ENCODE data around the gene SEC24D.

Gene SEC24D

GRCh38 chr4:118835571-118836300, at the start of gene SEC24D:
Gene SEC24D, minus strand, starts transcription at chr4:118836126. Its CDS starts 2,430 bp downstream, at chr4:118833696.
- POLR2A ChIA-PET = interaction anchor here (0.9 to 1.4 kb wide), 2 partner anchors 10 to 15 kb away, joined by 3 read pairs; no protein-coding TSS in a partner anchor
- CTCF ChIA-PET = interaction anchor here (0.5 to 1.5 kb wide), 3 partner anchors 15 to 63 kb away, joined by 3 to 4 read pairs (median 4); no protein-coding TSS in a partner anchor
- peak within 1 kb of the TSS; percentile 81 for H3K4me3 ChIP-seq (ENCODE audit: low read depth, low read length)
- peak within 1 kb of the TSS; percentile 67; the same call in 1 of the 2 replicates for H3K27ac ChIP-seq (ENCODE audit: extremely low read depth, low read depth, low read length)
- H3K36me3 ChIP-seq (ENCODE audit: control insufficient read depth in 2 of 2, insufficient read depth in 1 of 2, low read length in 2 of 2) = peaks cover 0 to 24% of the 10 kb centered on the region in 2 experiments; a peak in 1 of 3 replicates
- peaks cover 3% of the 10 kb centered on the region; the same call in 1 of the 2 replicates for H3K4me1 ChIP-seq (ENCODE audit: control insufficient read depth, insufficient read depth, low read length)
- H3K9me3 ChIP-seq (ENCODE audit: control insufficient read depth, insufficient read depth, low read depth, low read length) = no peaks in the 10 kb centered on the region
- TF ChIP-seq ZNF16 (tag by site-specific recombination; IDR thresholded peaks at IDR 0.05; ENCODE audit: low read depth) = no peak
- TF ChIP-seq SCRT1 (tag by site-specific recombination; IDR thresholded peaks at IDR 0.05; ENCODE audit: borderline replicate concordance) = no peak
- no peak for TF ChIP-seq ZSCAN23 (tag by site-specific recombination; IDR thresholded peaks at IDR 0.05)
- TF ChIP-seq ZEB2 (tag by site-specific recombination; IDR thresholded peaks at IDR 0.05) = no peak
- peak; percentile 64 for TF ChIP-seq EGR2 (tag by site-specific recombination; IDR thresholded peaks at IDR 0.05; ENCODE audit: low read depth)
- TF ChIP-seq SP7 (tag by site-specific recombination; IDR thresholded peaks at IDR 0.05) = 0 out of 2 replicates have a peak, but pooled peaks have one; percentile 3
- peak; percentile 65; the same call in 1 of the 2 replicates for TF ChIP-seq IKZF3 (tag by site-specific recombination; IDR thresholded peaks at IDR 0.05)
- no peak for TF ChIP-seq TSHZ1 (tag by site-specific recombination; IDR thresholded peaks at IDR 0.05; ENCODE audit: borderline replicate concordance)
- peak; percentile 64 for TF ChIP-seq KLF9 (tag by site-specific recombination; IDR thresholded peaks at IDR 0.05; ENCODE audit: low read depth)
- peak; percentile 58; the same call in 1 of the 2 replicates for TF ChIP-seq ZNF561 (tag by site-specific recombination; IDR thresholded peaks at IDR 0.05; ENCODE audit: borderline replicate concordance)
- TF ChIP-seq GLIS2 (tag by site-specific recombination; IDR thresholded peaks at IDR 0.05) = peak; percentile 74
- no peak for TF ChIP-seq ZNF658 (tag by site-specific recombination; IDR thresholded peaks at IDR 0.05)
- TF ChIP-seq ZBTB11 (tag by site-specific recombination; conservative IDR thresholded peaks at IDR 0.05; ENCODE audit: low read depth) = no peak
- no peak for TF ChIP-seq ZNF2 (tag by site-specific recombination; IDR thresholded peaks at IDR 0.05)
- 0 out of 2 replicates have a peak, but pooled peaks have one; percentile 58 for TF ChIP-seq ZNF660 (tag by site-specific recombination; IDR thresholded peaks at IDR 0.05)
- 0 out of 2 replicates have a peak, but pooled peaks have one; percentile 33 for TF ChIP-seq OSR2 (tag by site-specific recombination; IDR thresholded peaks at IDR 0.05)
- TF ChIP-seq ZNF692 (tag by site-specific recombination; IDR thresholded peaks at IDR 0.05) = peak; percentile 37; the same call in 1 of the 2 replicates
- TF ChIP-seq ZNF23 (tag by site-specific recombination; IDR thresholded peaks at IDR 0.05; ENCODE audit: borderline replicate concordance) = no peak
- peak; percentile 27; the same call in 1 of the 2 replicates for TF ChIP-seq SP3 (tag by site-specific recombination; IDR thresholded peaks at IDR 0.05)
- TF ChIP-seq BCL11B (tag by site-specific recombination; IDR thresholded peaks at IDR 0.05; ENCODE audit: low read depth) = no peak
- TF ChIP-seq HOXC10 (CRISPR knock-in tag; IDR thresholded peaks at IDR 0.05) = no peak
- TF ChIP-seq GFI1B (tag by site-specific recombination; IDR thresholded peaks at IDR 0.05) = no peak
- TF ChIP-seq ZBTB26 (tag by site-specific recombination; optimal IDR thresholded peaks at IDR 0.05) = peak; percentile 85
- no peak for TF ChIP-seq ZNF48 (tag by site-specific recombination; IDR thresholded peaks at IDR 0.05)
- peak; percentile 100 for TF ChIP-seq ZNF223 (tag by site-specific recombination; IDR thresholded peaks at IDR 0.05)
- TF ChIP-seq GLIS1 (tag by site-specific recombination; IDR thresholded peaks at IDR 0.05) = peak; percentile 65

Measured in HEK293 (cell line).